ENCODE data around the gene SLC6A19. TPM values are rescaled to one million over a fixed set of nuclear protein-coding genes. Genes with fewer than 3 reads are reported as not detected.
"Not testable (repeated sequence)": the region's sequence is repeated elsewhere in the genome, so short reads cannot be mapped to it uniquely, and the experiment has no call there.

SLC6A19 gene
- total RNA-seq, 2 donors from 2014 or later, result not detected

DNA sequence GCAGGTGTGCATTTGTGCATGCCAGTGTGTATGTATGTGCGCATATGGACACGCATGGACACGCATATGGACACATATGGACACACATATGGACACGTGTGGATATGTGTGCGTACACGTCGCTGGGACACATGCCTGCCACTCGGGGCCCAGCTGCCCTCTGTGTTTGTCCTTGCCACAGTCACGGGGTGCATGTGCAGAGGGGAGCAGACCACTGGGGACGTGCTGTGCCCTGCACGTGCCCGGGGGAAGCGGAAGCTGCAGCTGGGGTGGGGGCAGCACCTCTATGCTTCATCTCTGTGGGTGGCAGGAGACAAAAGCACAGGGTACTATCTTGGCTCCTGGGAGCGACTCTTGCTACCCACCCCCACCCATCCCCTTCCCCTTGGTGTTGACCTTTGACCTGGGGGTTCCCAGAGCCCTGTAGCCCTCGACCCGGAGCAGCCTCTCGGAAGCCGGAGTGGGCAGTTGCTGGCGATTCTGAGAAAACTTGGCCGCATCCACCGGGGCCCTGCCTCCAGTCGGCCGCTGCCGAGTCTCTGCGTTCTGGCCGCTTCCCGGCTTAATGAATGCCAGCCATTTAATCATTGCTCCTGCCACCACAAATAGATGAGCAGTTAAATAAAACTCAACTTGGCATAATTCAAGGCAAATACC, 21.4 kb downstream of the SLC6A19 start:
- Mint-ChIP-seq H3K36me3 (ENCODE audit: insufficient read depth in 2 of 2) (no peaks in the 10 kb centered on the region), H3K4me1 (ENCODE audit: low read depth) (no peaks in the 10 kb centered on the region), H3K4me3 (no peak overlapping the region), H3K9me3 (no peaks in the 10 kb centered on the region), H3K27me3 (ENCODE audit: low read depth) (peaks cover 6% of the 10 kb centered on the region), H3K27ac (no peak overlapping the region)
- no peak for DNase-seq
- ATAC-seq (replicated peaks in 1 of 2), result no peak

DNA sequence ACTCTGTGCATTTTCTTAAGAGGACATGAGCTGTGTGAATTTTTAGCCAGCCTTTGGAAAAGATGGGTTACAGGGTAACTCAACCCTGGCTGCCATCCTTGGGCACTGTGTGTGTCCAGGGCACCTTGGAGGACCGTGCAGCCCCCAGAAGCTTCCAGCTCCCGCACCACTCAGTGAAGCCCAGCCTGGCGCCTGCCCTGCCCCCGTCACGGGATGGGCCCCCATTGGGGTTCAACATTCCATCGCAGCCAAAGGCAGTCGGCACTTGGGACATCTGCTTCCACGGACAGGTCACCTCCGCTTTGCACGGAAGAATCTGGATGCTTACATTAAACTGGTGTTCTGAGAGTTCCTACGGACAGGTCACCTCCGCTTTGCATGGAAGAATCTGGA, 21.9 kb downstream of the SLC6A19 start:
- no peak overlapping the region for H3K4me3 Mint-ChIP-seq
- H3K4me1 Mint-ChIP-seq (ENCODE audit: low read depth), result no peaks in the 10 kb centered on the region
- ATAC-seq (replicated peaks in 1 of 2) (no peak), DNase-seq (no peak)
- H3K27me3 Mint-ChIP-seq (ENCODE audit: low read depth), result peaks cover 11% of the 10 kb centered on the region
- no peaks in the 10 kb centered on the region for H3K36me3 Mint-ChIP-seq (ENCODE audit: insufficient read depth in 2 of 2)
- H3K9me3 Mint-ChIP-seq, result no peaks in the 10 kb centered on the region
- H3K27ac Mint-ChIP-seq, result no peak overlapping the region

DNA sequence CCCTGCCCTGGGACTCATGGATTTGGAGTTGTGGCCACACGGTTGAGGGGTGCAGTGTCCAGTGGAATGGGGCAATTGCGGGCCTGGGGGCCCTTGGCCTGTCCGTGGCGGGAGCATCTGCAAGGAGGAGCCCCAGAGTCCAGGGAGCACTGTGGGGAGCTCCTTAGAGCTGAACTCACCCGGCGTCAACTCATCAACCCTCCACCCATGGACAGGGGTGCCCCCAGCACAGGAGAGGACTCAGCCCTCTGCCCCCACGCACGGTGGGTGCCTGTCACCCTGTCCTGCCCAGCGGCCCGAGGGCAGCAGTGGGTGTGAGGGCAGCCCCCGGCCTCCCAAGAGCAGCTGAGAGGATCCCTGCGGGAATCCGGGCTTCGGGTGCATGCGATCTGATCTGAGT, 23.2 kb downstream of the SLC6A19 start:
- H3K4me3 Mint-ChIP-seq, result no peak overlapping the region
- H3K4me1 Mint-ChIP-seq (ENCODE audit: low read depth), result no peaks in the 10 kb centered on the region
- DNase-seq (no peak), ATAC-seq (replicated peaks in 1 of 2) (no peak)
- H3K27ac Mint-ChIP-seq, result no peak overlapping the region
- no peaks in the 10 kb centered on the region for H3K9me3 Mint-ChIP-seq
- no peaks in the 10 kb centered on the region for H3K36me3 Mint-ChIP-seq (ENCODE audit: insufficient read depth in 2 of 2)
- H3K27me3 Mint-ChIP-seq (ENCODE audit: low read depth), result peaks cover 25% of the 10 kb centered on the region

DNA sequence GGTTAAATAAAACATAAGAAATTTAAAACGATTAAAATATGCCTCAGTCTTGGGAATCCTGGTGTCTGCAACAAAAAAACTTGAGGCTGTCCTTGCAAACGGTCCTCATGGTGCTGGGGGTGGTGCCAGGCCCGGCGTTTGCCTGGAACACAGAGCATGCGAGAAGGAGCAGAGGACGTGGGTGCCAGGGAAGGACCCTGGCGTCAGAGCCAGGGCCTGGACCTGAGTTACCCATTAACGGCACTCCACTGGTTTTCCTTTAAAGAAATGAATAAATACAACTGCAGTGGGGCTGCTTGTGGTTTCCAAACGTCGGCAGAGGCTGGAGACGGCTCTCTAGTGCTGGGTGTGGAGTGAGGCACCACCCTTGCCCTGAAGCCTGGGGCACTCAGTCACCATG, 23.7 kb downstream of the SLC6A19 start, which contains the start of gene SLC6A18:
TSS of gene SLC6A18 (plus strand) at position 301 of the 400 bp plus-strand sequence. CDS start at position 398, 97 bp downstream.
- Mint-ChIP-seq H3K27ac (no peak within 1 kb of the TSS), H3K4me1 (ENCODE audit: low read depth) (no peaks in the 10 kb centered on the region), H3K36me3 (ENCODE audit: insufficient read depth in 2 of 2) (no peaks in the 10 kb centered on the region), H3K4me3 (no peak within 1 kb of the TSS), H3K9me3 (no peaks in the 10 kb centered on the region), H3K27me3 (ENCODE audit: low read depth) (peaks cover 25% of the 10 kb centered on the region)
- ATAC-seq (replicated peaks in 1 of 2), result no peak
- no peak for DNase-seq

DNA sequence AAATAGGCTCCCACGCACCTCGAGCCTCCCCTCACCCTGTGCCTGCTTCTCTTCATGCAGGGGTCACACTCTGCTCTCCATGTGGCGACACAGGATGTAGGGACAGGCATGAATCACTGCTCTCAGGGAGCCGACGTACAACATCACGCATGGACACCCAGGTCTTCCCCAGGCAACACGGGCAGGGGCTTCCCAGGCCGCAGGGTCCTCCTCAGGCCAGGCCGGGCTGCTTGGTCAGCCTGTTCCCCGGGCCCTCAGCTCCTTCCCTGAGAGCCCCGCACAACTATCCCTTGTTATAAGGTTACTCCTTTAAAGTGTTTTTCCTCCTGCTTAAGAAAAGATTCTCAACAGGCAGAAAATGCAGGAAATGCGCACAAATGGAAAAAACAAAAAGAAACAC, 24.8 kb downstream of the SLC6A19 start:
- no peak for DNase-seq
- Mint-ChIP-seq H3K9me3 (no peaks in the 10 kb centered on the region), H3K36me3 (ENCODE audit: insufficient read depth in 2 of 2) (no peaks in the 10 kb centered on the region), H3K27ac (no peak overlapping the region), H3K4me1 (ENCODE audit: low read depth) (no peaks in the 10 kb centered on the region), H3K4me3 (no peak overlapping the region), H3K27me3 (ENCODE audit: low read depth) (peaks cover 29% of the 10 kb centered on the region)
- ATAC-seq (replicated peaks in 1 of 2), result no peak

DNA sequence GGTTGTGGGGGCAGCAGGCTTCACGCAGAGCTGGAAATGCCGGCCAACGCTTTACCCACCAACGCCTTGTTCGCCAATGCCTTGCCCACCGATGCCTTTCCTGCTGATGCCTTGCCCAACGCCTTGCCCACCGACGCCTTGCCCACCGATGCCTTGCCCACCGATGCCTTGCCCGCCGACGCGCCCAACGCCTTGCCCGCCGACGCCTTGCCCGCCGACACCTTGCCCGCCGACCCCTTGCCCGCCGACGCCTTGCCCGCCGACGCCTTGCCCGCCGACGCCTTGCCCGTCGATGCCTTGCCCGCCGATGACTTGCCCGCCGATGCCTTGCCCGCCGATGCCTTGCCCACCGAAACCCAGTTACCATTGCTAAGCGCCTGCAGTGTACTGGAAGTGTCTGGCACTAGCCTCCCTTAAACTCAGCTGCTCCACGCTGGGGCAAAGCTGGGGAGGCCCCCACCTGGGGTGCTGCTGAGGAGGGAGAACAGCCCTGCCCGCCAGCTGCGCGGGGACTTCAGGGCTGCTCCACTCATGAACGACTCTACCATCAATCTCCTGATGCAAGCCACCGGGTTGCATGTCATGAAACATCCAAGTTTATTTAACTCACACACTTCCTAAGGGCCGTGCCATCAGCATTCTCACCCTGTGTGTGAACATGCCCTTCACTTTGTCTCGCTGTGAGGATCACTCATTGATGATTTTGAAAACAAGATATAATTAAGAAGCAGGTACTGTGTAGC, 25.6 kb downstream of the SLC6A19 start:
- DNase-seq (no peak), ATAC-seq (replicated peaks in 1 of 2) (no peak)
- Mint-ChIP-seq H3K36me3 (ENCODE audit: insufficient read depth in 2 of 2) (no peaks in the 10 kb centered on the region), H3K9me3 (no peaks in the 10 kb centered on the region), H3K27ac (no peak overlapping the region), H3K4me3 (no peak overlapping the region), H3K4me1 (ENCODE audit: low read depth) (no peaks in the 10 kb centered on the region), H3K27me3 (ENCODE audit: low read depth) (peaks cover 29% of the 10 kb centered on the region)

DNA sequence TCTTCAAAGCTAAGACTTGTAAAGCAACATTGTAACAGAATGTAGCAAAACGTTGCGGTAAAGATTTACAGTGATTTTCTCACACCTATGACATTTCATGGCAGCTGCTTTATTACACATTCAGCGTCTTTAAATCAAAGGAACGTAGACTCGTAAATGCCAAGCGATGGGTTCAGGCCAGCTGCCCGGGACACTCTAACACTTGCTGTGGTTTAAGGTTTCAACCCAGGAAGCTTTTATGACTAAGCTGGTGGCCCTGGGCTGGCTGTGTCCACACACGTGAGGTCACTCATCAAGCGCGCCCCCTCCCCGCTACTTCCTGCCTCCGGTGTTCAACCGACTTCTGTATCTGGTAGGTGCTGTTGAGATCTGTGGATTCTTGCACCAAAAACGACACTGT, 26.3 kb downstream of the SLC6A19 start:
- no peak for ATAC-seq (replicated peaks in 1 of 2)
- Mint-ChIP-seq H3K27me3 (ENCODE audit: low read depth) (peaks cover 29% of the 10 kb centered on the region), H3K4me3 (no peak overlapping the region), H3K4me1 (ENCODE audit: low read depth) (no peaks in the 10 kb centered on the region), H3K27ac (no peak overlapping the region), H3K9me3 (no peaks in the 10 kb centered on the region), H3K36me3 (ENCODE audit: insufficient read depth in 2 of 2) (no peaks in the 10 kb centered on the region)
- DNase-seq, result no peak

DNA sequence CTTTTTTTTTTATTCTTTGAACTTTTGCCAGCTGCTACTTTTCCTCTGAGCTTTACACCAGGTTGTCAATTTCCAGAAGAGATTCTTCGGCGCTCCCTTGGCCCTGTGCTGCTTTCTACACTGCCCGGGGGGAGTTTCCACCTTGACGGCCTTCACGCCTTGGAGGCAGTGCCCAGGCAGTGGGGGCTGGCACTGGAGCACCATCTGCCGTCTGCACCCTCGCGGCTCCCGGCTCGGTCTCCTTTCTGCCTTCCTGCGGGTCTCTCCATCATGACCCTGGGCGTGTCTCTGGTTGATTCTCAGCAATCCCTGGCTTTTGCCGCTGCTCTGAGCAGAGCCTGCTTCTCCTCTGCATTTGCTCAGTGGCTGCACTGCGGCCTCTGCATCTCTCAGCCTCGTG, 26.7 kb downstream of the SLC6A19 start:
- Mint-ChIP-seq H3K36me3 (ENCODE audit: insufficient read depth in 2 of 2) (no peaks in the 10 kb centered on the region), H3K4me1 (ENCODE audit: low read depth) (no peaks in the 10 kb centered on the region), H3K4me3 (no peak overlapping the region), H3K27me3 (ENCODE audit: low read depth) (peaks cover 29% of the 10 kb centered on the region), H3K27ac (no peak overlapping the region), H3K9me3 (no peaks in the 10 kb centered on the region)
- ATAC-seq (replicated peaks in 1 of 2) (no peak), DNase-seq (no peak)

DNA sequence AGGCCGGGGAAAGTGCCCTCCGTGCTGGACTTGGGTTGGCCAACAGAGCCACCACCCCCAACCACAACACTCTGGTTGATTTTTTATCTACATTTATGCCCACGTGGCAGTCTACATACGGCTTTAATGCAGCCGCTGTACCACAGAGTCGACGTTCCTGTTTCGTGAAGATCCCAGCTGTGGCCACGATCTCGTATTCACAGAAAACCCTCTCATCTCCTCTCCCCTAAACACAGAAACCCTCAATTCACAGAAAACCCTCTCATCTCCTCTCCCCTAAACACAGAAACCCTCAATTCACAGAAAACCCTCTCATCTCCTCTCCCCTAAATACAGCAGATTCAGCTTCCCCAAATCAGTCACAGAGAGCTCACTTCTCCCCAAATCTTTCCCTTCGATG, 27.6 kb downstream of the SLC6A19 start:
- not testable (repeated sequence) for H3K4me3 Mint-ChIP-seq; H3K36me3 Mint-ChIP-seq (ENCODE audit: insufficient read depth in 2 of 2); DNase-seq; H3K27ac Mint-ChIP-seq; H3K4me1 Mint-ChIP-seq (ENCODE audit: low read depth); ATAC-seq (replicated peaks in 1 of 2); H3K9me3 Mint-ChIP-seq
- peaks cover 29% of the 10 kb centered on the region for H3K27me3 Mint-ChIP-seq (ENCODE audit: low read depth)

DNA sequence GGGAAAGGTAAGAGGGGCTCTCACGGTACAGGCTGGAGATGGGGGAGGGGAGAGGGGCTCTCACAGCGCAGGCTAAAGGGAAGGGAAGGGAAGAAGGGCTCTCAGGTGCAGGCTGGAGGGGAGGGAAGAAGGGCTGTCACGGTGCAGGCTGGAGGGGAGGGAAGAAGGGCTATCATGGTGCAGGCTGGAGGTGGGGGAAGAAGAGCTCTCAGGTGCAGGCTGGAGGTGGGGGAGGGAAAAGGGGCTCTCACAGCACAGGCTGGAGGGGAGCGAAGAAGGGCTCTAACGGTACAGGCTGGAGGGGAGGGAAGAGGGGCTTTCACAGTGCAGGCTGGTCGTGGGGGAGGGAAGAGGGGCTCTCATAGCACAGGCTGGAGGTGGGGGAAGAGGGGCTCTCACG, 28.4 kb downstream of the SLC6A19 start:
- H3K27ac Mint-ChIP-seq, result no peak overlapping the region
- H3K9me3 Mint-ChIP-seq, result no peaks in the 10 kb centered on the region
- H3K27me3 Mint-ChIP-seq (ENCODE audit: low read depth), result peaks cover 29% of the 10 kb centered on the region
- no peak overlapping the region for H3K4me3 Mint-ChIP-seq
- H3K36me3 Mint-ChIP-seq (ENCODE audit: insufficient read depth in 2 of 2), result no peaks in the 10 kb centered on the region
- DNase-seq, result no peak
- no peak for ATAC-seq (replicated peaks in 1 of 2)
- no peaks in the 10 kb centered on the region for H3K4me1 Mint-ChIP-seq (ENCODE audit: low read depth)

DNA sequence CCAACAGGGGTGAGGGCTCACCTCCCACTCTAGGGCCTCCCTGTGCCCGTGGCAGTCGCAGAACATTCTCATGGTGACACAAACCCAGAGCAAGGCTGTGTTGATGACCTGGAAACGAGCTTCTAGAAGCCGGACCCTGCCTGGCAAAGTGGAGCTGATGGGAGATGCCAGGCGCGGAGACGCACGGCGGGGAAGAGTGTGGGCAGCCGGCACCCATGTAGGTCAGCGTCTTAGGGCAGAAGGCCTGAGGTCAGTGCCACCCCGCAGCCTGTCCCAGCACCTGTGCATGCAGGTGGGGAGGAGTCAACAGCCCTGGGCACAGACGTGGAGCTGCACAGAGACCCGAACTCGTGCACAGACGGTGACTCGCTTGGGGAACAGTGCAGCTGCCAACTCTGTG, 29.2 kb downstream of the SLC6A19 start:
- no peak overlapping the region for H3K4me3 Mint-ChIP-seq
- no peaks in the 10 kb centered on the region for H3K36me3 Mint-ChIP-seq (ENCODE audit: insufficient read depth in 2 of 2)
- no peak overlapping the region for H3K27ac Mint-ChIP-seq
- no peaks in the 10 kb centered on the region for H3K4me1 Mint-ChIP-seq (ENCODE audit: low read depth)
- H3K9me3 Mint-ChIP-seq, result peaks cover 0 to 1% of the 10 kb centered on the region in 2 donors
- ATAC-seq (replicated peaks in 1 of 2) (no peak), DNase-seq (no peak)
- H3K27me3 Mint-ChIP-seq (ENCODE audit: low read depth), result peaks cover 29% of the 10 kb centered on the region

DNA sequence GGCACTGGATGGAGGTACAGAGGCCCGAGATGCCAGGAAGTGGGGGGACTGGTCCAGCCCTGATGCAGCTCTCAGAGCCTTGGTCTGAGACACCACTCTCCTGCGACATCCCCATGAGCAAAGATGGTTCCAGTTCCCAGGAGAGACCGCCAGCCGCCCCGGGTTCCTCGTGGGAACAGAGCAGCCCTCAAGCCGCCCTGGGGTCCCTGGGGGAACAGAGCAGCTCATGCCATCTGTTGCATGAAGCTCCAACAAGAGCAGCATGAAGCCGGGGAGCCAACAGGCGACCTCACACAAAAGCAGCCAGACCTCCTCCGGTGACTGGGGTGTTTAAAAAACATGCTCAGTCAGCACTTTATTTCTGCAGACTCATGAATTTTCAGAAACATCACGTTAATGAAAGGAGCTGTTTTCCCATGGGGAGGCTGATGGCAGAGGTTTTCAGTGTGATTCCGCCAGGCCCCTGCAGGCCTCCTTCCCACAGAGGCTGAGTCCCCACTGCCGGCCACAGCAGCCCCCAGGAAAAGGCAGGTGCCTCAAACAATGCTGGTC, 30.0 kb downstream of the SLC6A19 start:
- ATAC-seq (replicated peaks in 1 of 2) (no peak), DNase-seq (no peak)
- Mint-ChIP-seq H3K36me3 (ENCODE audit: insufficient read depth in 2 of 2) (peaks cover 3 to 5% of the 10 kb centered on the region in 2 donors), H3K9me3 (peaks cover 3 to 5% of the 10 kb centered on the region in 2 donors), H3K4me3 (no peak overlapping the region), H3K4me1 (ENCODE audit: low read depth) (no peaks in the 10 kb centered on the region), H3K27me3 (ENCODE audit: low read depth) (peaks cover 29% of the 10 kb centered on the region), H3K27ac (no peak overlapping the region)

DNA sequence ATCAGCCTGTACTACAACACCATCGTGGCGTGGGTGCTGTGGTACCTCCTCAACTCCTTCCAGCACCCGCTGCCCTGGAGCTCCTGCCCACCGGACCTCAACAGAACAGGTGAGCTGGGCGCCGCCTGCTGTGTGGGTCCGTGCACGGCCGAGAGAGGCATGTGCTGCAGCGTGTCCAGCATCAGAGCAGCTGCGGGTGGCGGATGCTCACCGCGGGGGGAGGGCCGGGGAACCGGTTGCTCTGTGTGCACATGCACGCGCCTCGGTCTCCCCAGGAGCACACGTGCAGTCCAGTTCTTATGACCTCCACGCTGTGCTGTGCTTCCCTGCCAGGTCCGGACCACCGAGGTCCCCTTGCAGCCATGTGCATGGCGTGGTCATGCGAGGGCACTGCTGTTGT, 31.4 kb downstream of the SLC6A19 start:
- no peak overlapping the region for H3K4me3 Mint-ChIP-seq
- peaks cover 3 to 5% of the 10 kb centered on the region in 2 donors for H3K36me3 Mint-ChIP-seq (ENCODE audit: insufficient read depth in 2 of 2)
- H3K4me1 Mint-ChIP-seq (ENCODE audit: low read depth), result no peaks in the 10 kb centered on the region
- H3K27me3 Mint-ChIP-seq (ENCODE audit: low read depth), result peaks cover 22% of the 10 kb centered on the region
- DNase-seq (no peak), ATAC-seq (replicated peaks in 1 of 2) (no peak)
- no peak overlapping the region for H3K27ac Mint-ChIP-seq
- peaks cover 3 to 7% of the 10 kb centered on the region in 2 donors for H3K9me3 Mint-ChIP-seq
